ENCODE measurements around the gene RABL3. TPM values are rescaled to one million over a fixed set of nuclear protein-coding genes. Genes with fewer than 3 reads are reported as not detected.
"Not testable (repeated sequence)": the region's sequence is repeated elsewhere in the genome, so short reads cannot be mapped to it uniquely, and the experiment has no call there.

RABL3 gene
- total RNA-seq, 2 donors from 2014 or later: 24.5 to 53.4 TPM

GRCh38 chr3:120642368-120642948 lies 99.9 kb downstream of the RABL3 start:
- H3K9me3 Mint-ChIP-seq: peaks cover 5 to 20% of the 10 kb centered on the region in 2 donors
- DNase-seq (ENCODE audit: low spot score in 2 of 2) (no peak), ATAC-seq (peak in 1 of 2 donors; percentile 38)
- no peak overlapping the region for H3K27ac Mint-ChIP-seq
- H3K36me3 Mint-ChIP-seq: peaks cover 0 to 6% of the 10 kb centered on the region in 2 donors

- Mint-ChIP-seq H3K27ac (no peak overlapping the region), H3K36me3 (peaks cover 0 to 6% of the 10 kb centered on the region in 2 donors), H3K9me3 (peaks cover 5 to 21% of the 10 kb centered on the region in 2 donors)
- DNase-seq (ENCODE audit: low spot score in 2 of 2): no peak
- ATAC-seq: no peak
Observed at GRCh38 chr3:120641696-120642246, 100.5 kb downstream of the RABL3 start.

- DNase-seq (ENCODE audit: low spot score in 2 of 2) (no peak), ATAC-seq (no peak)
- H3K9me3 Mint-ChIP-seq: peaks cover 5 to 21% of the 10 kb centered on the region in 2 donors
- peaks cover 0 to 6% of the 10 kb centered on the region in 2 donors for H3K36me3 Mint-ChIP-seq
- H3K27ac Mint-ChIP-seq: no peak overlapping the region
Observed at GRCh38 chr3:120640231-120640630, 102.1 kb downstream of the RABL3 start.

GRCh38 chr3:120638820-120639219 lies 103.5 kb downstream of the RABL3 start:
- H3K27ac Mint-ChIP-seq; DNase-seq (ENCODE audit: low spot score in 2 of 2); ATAC-seq; H3K36me3 Mint-ChIP-seq: not testable (repeated sequence)
- H3K9me3 Mint-ChIP-seq: peaks cover 5 to 21% of the 10 kb centered on the region in 2 donors

- Mint-ChIP-seq H3K36me3 (peaks cover 0 to 6% of the 10 kb centered on the region in 2 donors), H3K9me3 (peaks cover 5 to 21% of the 10 kb centered on the region in 2 donors), H3K27ac (no peak overlapping the region)
- DNase-seq (ENCODE audit: low spot score in 2 of 2): no peak
- no peak for ATAC-seq
Observed at GRCh38 chr3:120637851-120638559, 104.3 kb downstream of the RABL3 start.

GRCh38 chr3:120636795-120637401 lies 105.4 kb downstream of the RABL3 start:
- peaks cover 5 to 21% of the 10 kb centered on the region in 2 donors for H3K9me3 Mint-ChIP-seq
- H3K27ac Mint-ChIP-seq: no peak overlapping the region
- ATAC-seq: no peak
- H3K36me3 Mint-ChIP-seq: peaks cover 0 to 6% of the 10 kb centered on the region in 2 donors
- DNase-seq (ENCODE audit: low spot score in 2 of 2): no peak

Other genes with a start within 250 kb of the RABL3 start
- gene NDUFB4, start 146.2 kb downstream of the RABL3 start, total RNA-seq: 100 to 1,000 TPM; 145 to 187 TPM
- gene HGD, start 60.3 kb downstream of the RABL3 start, total RNA-seq: under 1 TPM; 0.62 to 0.87 TPM
- gene GTF2E1, start 228 bp upstream of the RABL3 start, total RNA-seq: 10 to 100 TPM; 11.9 to 20.7 TPM
- not detected for gene STXBP5L, start 165.7 kb upstream of the RABL3 start, total RNA-seq

Data from activated naive CD4-positive, alpha-beta T cell treated with anti-CD3 and anti-CD28 coated beads, Interleukin-2, amount 50 U/mL, for 72 hours (primary cell).